HT-29 (cell line): ENCODE results near the gene CD300A. TPM values are rescaled to one million over a fixed set of nuclear protein-coding genes. Genes with fewer than 3 reads are reported as not detected.

Experiments used
- DNase-seq: peaks from one replicate; pipeline ENCODE4 v3.0.0-alpha.2; 2015; ENCODE audit warnings: low spot score
- total RNA-seq: library from RNA; depleted of rRNA; stranded (reverse); fragments of >200 nt; shearing (Covaris generic); gene quantifications from 2 replicates; pipeline ENCODE4 v1.2.3, GENCODE V29; 2014; rRNA removed

CD300A gene
- not detected in 2 replicates for total RNA-seq

DNA sequence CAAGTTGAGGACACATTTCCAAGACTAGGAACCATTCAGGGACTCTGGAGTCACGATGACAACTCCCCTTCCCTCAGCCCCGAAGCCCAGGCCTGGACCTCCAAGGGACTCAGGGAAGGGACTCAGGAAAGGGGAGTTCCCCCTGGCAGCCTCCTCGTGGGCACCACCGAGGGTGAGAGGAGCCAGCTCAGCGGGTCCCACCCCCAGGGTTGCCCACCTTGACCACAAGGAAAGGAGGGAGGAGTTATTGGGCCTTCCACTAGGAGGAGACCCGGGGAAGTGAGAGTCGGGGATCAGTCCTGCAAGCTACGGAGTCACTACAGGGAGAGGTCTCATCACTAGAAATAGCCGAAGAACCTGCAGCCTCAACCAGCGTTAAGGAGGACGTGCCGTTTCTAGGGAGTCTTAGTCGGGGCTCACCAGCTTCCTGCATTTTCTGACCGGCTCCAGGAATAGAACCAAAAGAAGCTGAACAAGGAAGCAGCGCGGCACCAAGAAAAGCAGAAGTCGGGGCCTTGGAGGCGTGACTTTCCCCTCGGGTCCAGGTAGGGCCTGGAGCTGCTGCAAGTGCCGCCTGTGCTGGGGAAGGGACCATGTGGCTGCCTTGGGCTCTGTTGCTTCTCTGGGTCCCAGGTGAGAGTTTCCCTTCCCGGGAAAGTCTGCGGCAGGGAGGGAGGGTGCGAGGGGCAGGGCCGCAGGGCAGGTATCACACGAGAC, at the start of gene CD300A:
Gene CD300A (plus strand): TSS at position 524 of the 717 bp plus-strand sequence. CDS start 70 bp downstream, at position 594.
- no peak for DNase-seq

DNA sequence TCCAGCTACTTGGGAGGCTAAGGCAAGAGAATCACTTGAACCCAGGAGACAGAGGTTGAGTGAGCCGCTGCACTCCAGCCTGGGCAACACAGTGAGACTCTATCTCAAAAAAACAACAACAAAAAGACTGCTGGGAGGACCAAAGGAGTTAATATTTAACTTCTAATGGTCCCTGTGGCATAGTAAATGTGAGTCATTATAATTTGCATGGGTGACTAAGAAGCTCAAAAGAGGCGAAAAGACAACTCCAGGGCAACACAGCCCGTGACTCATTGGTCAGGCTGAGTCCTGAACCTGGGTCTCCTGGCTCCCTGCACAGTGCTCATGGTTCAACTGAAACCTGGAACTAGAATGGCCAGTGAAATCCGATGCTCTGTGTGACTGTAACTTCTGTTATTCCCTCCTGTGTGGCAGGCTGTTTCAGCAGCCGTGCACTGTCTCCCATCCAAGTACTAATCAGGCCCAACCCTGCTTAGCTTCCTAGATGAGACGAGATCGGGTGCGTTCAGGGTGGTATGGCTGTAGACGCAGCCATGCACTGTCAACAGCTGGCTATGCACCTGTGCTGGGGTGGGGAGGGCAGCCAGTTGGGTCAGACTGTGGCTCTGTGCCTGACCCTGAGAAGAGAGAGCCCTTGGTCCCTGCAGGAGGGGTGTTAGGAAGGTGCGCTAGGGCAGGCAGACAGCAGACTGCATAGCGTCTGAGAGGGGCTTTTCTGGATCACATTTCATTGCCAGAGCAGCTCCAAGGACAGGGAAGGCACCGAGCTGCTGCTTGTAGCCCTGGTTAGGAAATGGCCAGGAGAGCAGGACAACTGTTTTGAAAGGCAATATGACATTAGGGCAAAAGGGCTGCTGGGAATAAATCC, 49.0 kb upstream of the CD300A start:
- DNase-seq, result peak; percentile 86

DNA sequence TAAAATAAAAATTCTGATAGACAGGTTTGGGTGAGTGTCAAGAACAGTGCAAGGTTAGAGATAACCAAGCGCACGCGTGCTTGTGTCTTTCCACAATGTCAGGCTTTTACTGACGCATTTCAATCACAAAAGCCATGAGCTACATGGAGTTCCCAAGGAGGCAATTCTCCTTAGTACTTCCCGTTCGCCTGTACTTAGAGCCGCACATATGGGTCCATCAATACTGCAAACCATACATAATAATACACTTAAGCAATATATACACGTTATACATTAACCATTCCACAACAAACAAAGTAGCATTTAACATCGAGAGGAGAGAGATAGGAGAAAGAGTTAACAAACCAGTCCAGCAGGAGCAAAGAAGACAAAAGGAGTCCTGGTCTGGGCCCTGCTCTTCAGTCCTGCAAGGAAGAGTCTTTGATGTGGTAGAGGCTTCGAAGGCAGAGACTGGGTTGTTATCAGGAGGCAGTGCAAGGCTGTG, 46.5 kb upstream of the CD300A start:
- DNase-seq, result peak; percentile 65

DNA sequence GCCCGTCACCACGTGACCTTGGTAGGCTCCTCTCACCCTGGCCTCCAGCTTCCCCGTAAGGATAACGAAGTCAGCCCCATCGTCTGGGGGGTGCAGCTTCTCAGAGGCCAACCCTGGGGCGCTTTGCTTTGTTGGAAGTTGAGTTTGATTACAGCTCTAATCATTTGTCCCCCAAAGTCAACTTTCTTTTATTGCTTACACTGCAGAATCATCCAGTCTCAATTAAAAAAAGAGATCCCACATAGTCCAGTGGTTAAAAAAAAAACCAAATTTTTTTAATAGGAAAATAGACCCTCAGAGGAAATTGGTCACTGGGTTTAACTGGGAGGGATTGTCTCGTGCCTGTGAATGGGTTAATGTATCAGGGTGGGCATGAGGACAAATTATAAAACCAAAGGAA, 42.3 kb upstream of the CD300A start:
- no peak for DNase-seq

- no peak for DNase-seq
Measured at GRCh38 chr17:74424657-74425056, 41.8 kb upstream of the CD300A start.

- peak; percentile 32 for DNase-seq
Measured at GRCh38 chr17:74426551-74427047, 39.8 kb upstream of the CD300A start.

DNA sequence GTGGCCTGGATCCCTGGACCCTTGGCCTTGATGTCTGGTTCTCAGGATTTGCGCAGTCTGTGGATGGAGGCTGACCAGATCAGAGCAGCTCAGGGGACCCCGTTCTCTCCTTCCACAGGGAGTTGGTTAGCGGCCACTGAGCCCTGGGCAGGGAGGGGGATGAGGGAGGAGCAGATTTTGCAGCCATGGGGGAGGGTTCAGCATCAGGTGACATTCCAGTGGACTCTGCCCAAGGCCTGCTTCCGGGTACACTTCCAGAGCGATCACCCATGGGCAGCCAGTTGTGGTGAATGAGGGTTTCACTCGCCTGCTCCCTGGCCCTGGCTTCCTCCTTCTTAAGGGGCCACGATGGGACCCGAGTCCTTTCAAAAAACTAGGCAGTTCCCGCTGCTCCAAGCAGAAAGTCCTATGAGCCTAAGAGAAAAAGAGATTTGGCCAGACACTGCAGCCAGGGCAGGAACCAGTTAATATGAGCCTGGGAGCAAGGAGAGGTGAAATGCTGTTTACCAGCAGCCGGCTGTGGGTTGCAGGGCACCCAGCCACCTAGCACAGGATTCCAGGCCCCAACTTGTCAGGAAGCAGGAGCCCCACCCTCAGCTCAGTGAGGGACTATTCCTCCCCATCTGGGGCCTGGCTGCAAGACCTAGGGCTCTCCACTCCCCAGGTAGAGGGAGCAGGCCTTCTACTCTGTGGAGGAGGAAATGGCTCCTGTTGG, 39.2 kb upstream of the CD300A start:
- peak; percentile 93 for DNase-seq

DNA sequence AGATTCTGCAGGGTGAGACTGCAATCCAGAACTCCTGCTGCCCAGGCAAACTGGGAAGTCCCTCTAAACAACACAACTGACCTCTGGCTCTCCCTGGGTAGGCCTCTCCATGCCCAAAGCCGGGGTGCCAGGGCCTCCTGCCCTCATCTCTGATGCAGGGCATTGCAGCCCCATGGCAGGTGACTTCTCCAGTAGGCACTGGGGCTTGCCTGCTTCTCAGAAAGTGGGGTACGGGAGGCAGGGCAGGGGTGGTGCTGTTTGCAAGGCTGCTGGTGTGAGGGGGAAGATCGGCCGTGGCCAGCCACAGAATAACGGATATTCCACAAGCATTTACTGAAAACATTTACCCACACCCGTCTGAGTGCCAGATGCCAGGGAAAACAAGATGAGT, 38.7 kb upstream of the CD300A start:
- DNase-seq, result no peak

DNA sequence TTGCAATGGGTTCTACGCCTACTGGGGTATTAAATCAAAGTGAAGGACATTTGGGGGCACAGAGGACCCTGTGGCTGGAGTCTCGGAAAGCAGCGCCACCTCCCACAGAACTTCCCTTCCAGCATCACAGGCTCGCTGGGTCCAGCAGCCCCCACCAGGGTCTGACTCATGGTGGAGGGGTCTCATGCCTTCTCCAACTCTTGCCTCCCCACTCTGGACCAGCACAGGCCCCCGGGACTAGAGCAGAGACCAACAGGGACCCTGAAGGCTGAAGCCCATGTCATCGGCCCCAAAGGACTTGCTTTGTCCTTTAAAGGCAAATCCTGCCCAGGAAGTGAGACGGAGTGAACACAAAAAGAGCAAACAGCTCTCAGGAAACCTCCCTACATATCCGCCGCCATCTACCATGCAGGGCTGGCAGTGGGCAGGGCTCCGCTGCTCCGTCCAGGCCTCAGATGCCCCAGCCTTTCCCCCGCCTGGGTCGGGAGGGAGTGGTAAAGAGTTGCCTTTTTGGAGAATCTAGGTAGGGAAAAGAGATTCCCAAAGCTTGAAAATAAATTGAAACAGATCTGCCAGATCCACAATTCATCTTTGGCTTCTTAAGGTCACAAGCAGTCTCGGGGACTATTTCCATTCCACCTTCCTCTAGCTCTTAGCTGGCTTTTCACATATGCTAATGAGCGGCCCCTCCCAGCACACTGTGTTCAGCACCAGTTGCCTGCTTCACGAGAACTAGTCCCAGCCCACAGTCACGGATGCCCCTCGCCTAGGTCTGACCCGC, 36.6 kb upstream of the CD300A start:
- DNase-seq, result peak; percentile 42

GRCh38 chr17:74430385-74430705, 36.1 kb upstream of the CD300A start:
- no peak for DNase-seq

GRCh38 chr17:74430706-74431567, 35.5 kb upstream of the CD300A start:
- peak; percentile 82 for DNase-seq

DNA sequence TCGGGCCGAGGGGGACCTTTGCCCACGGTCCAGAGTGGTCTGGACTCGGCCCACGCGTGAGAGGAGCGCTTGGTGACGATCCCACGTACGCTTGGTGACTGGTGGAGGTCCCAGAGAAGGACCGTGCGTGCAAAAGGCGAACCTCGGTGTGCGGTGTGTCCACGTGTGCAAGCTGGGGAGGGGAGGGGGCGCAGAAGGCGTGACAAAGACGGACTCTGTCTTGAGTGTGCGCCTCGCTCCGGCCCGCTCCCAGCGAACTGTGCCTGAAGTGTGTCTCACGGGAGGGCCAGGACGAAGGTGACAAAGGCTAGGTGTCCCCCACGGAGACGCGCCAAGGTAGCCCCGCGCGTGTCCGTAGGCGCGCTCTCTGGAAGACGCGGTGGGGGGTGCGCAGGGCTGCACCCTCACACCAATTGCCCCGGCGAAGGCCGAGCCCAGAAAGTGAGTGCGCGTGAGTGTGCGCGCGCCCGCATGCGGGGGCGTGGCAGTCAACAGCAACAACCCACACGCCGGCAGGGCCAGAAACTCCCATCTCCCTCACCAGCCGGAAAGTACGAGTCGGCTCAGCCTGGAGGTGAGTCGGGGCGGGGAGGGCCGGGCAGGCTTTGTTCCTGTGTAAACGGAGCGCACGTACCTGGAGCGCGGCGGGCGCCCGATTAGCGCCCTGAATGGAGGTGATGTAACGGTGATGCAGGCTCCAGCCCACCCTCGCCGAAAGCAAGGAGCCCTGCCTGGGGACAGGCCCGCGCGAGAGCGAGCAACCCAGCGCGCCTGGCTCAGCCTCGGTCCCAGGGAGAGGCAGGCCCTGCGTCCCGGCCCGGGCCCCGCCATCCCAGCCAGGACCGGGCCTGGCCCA, 34.6 kb upstream of the CD300A start, which contains the start of gene GPRC5C:
Gene GPRC5C (plus strand): TSS at position 521 of the 856 bp plus-strand sequence. CDS start 7,689 bp downstream, outside the sequence.
- peak; percentile 91 for DNase-seq

DNA sequence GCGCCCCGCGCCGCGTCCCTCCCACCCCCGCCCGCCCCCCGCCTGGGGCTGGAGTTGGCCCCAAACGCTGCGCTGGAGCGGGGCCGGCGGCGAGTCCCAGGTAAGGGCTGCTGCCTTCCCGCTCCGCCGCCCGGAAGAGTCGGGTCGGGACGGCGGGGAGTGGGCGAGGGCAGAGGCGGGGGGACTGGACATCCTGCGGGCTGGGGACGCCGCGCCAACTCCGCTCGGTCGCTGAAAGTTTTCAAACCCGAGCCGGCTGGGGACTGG, 34.1 kb upstream of the CD300A start:
- DNase-seq, result no peak

GRCh38 chr17:74432766-74433391, 33.6 kb upstream of the CD300A start:
- no peak for DNase-seq

GRCh38 chr17:74433421-74434121, 32.9 kb upstream of the CD300A start:
- no peak for DNase-seq

GRCh38 chr17:74435775-74436359, 30.6 kb upstream of the CD300A start:
- DNase-seq, result no peak

DNA sequence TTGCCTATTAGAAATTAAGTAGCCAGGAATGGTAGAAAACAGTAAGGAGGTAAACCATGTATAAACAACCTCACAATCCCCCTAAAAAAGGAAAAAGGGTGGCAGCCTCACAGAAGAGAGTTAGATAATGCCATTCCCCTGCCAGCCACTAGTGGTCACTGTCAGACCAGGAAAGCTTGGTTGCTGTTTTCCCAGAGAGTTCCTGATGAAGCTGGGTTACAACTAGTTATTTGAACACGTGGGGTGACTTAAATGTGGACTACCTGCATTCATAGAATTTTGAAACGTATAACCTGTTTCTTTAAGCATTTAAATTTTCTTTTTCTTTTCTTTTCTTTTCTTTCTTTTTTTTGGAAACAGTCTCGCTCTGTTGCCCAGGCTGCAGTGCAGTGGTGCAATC, 28.7 kb upstream of the CD300A start:
- DNase-seq, result no peak
